Endothelial cell of umbilical vein (primary cell): Measurements from ENCODE around the gene DTL. TPM values are rescaled to one million over a fixed set of nuclear protein-coding genes. Genes with fewer than 3 reads are reported as not detected.

Source experiments
- BruUV-seq: library from RNA; stranded (reverse); fragments of 400-500 nt; replicated peaks from 2 replicates; lab custom pipeline; 2021; lab: Mats Ljungman, UMichigan
- CTCF ChIA-PET: fragments of 300-600, 350-600 bp; sonication (Branson Sonifier 250); formaldehyde crosslinking; loops from one replicate; lab custom pipeline; 2021; ENCODE audit warnings: antibody characterized with exemption, inconsistent platforms; lab: Charles Lee
- POLR2A ChIA-PET: fragments of 300-600, 350-600 bp; sonication (Branson Sonifier 250); formaldehyde crosslinking; loops from one replicate; lab custom pipeline; 2021; ENCODE audit warnings: antibody characterized with exemption, inconsistent platforms; lab: Charles Lee
- DNase-seq: peaks from one replicate; pipeline ENCODE4 v3.0.0-alpha.2; 2011; ENCODE audit warnings: low read depth, low spot score
- FAIRE-seq: peaks from 2 replicates; lab custom pipeline; 2011; peaks lifted over from hg19 to GRCh38; lab: Jason Lieb, UNC
- H2AFZ ChIP-seq: 2 replicates; pipeline ENCODE4 v1.6.0; 2012; ENCODE audit warnings: low read depth, low read length, control low read depth, inconsistent platforms
- H3K27ac ChIP-seq: 2 replicates; pipeline ENCODE4 v1.5.1; 2011; ENCODE audit warnings: low read depth, mild to moderate bottlenecking, control low read depth, low read length, moderate library complexity; ENCODE audit not compliant: insufficient read depth
- H3K27me3 ChIP-seq, 2 experiments: 2 replicates each; pipeline versions ENCODE4 v1.6.0 to v1.6.1; 2011; ENCODE audit warnings: low read length in 2 of 2, mixed read lengths in 1 of 2; ENCODE audit not compliant: control insufficient read depth in 2 of 2, insufficient read depth in 2 of 2
- H3K36me3 ChIP-seq, 2 experiments: 2 replicates in 1 of 2; 3 replicates in 1 of 2; pipeline ENCODE4 v1.5.1; 2011; ENCODE audit warnings: low read length in 2 of 2, mild to moderate bottlenecking in 1 of 2, moderate library complexity in 1 of 2; ENCODE audit not compliant: control insufficient read depth in 2 of 2, insufficient read depth in 2 of 2; ENCODE audit errors: extremely low read depth in 1 of 2
- H3K4me1 ChIP-seq: 3 replicates; pipeline ENCODE4 v1.5.1; 2011; ENCODE audit warnings: mild to moderate bottlenecking, low read length; ENCODE audit not compliant: control insufficient read depth, insufficient read depth; ENCODE audit errors: extremely low read depth
- H3K4me2 ChIP-seq: 2 replicates; pipeline ENCODE4 v1.6.1; 2011; ENCODE audit warnings: low read length, control low read depth, mixed read lengths; ENCODE audit not compliant: insufficient read depth
- H3K4me3 ChIP-seq, 3 experiments: fragments of 200-600 bp in 1 of 3; sonication (generic), shearing (Covaris generic) in 1 of 3; replicated peaks in 1 of 3; 2 replicates each; pipeline ENCODE4 v1.5.1; 2011 to 2016; ENCODE audit warnings: control low read depth in 3 of 3, low read length in 3 of 3, mild to moderate bottlenecking in 2 of 3, inconsistent platforms in 1 of 3, low read depth in 1 of 3, moderate library complexity in 1 of 3; ENCODE audit not compliant: insufficient read depth in 1 of 3
- H3K79me2 ChIP-seq: 2 replicates; pipeline ENCODE4 v1.6.0; 2012; ENCODE audit warnings: low read length, inconsistent platforms; ENCODE audit not compliant: control insufficient read depth, insufficient read depth
- H3K9ac ChIP-seq: replicated peaks from 2 replicates; pipeline ENCODE3; 2011; ENCODE audit warnings: low read length, control low read depth; ENCODE audit not compliant: insufficient read depth; ENCODE audit errors: extremely low read depth
- H3K9me1 ChIP-seq: replicated peaks from 3 replicates; pipeline ENCODE4 v1.6.0; 2011; ENCODE audit warnings: mild to moderate bottlenecking, low read length; ENCODE audit not compliant: control insufficient read depth, insufficient read depth; ENCODE audit errors: extremely low read depth
- H3K9me3 ChIP-seq: replicated peaks from 2 replicates; pipeline ENCODE4 v1.5.1; 2012; ENCODE audit warnings: low read length, inconsistent platforms; ENCODE audit not compliant: control insufficient read depth, insufficient read depth
- H4K20me1 ChIP-seq: replicated peaks from 2 replicates; pipeline ENCODE3; 2011; ENCODE audit warnings: mild to moderate bottlenecking, low read length; ENCODE audit not compliant: control insufficient read depth, insufficient read depth; ENCODE audit errors: extremely low read depth
- CTCF ChIP-seq, 2 donors: IDR thresholded peaks; 1 replicate in 1 of 2; 2 replicates in 1 of 2; pipeline ENCODE4 v1.5.1; 2011; ENCODE audit warnings: low read length in 2 of 2, mild to moderate bottlenecking in 2 of 2, moderate library complexity in 2 of 2, control low read depth in 1 of 2, inconsistent platforms in 1 of 2, low read depth in 1 of 2; ENCODE audit not compliant: insufficient read depth in 1 of 2; ENCODE audit errors: extremely low read depth in 1 of 2
- EZH2 ChIP-seq: IDR thresholded peaks from 2 replicates; pipeline ENCODE4 v1.6.1; 2012; ENCODE audit warnings: borderline replicate concordance, low read depth, mild to moderate bottlenecking, moderate library complexity, low read length, inconsistent platforms; ENCODE audit not compliant: severe bottlenecking
- FOS ChIP-seq: IDR thresholded peaks from 2 replicates; pipeline ENCODE4 v1.6.1; 2011; ENCODE audit warnings: mild to moderate bottlenecking, low read length, moderate library complexity, borderline replicate concordance; ENCODE audit not compliant: insufficient read depth
- GATA2 ChIP-seq: IDR thresholded peaks from 2 replicates; pipeline ENCODE4 v1.7.0; 2011; ENCODE audit warnings: low read depth, mild to moderate bottlenecking, moderate library complexity, mixed read lengths, low read length; ENCODE audit not compliant: insufficient read length, insufficient read depth
- JUN ChIP-seq: IDR thresholded peaks from 2 replicates; pipeline ENCODE4 v1.6.1; 2011; ENCODE audit warnings: borderline replicate concordance, low read depth; ENCODE audit not compliant: insufficient read length, insufficient read depth
- MYC ChIP-seq: IDR thresholded peaks from one replicate; pipeline ENCODE4 v1.6.1; 2011; ENCODE audit warnings: mild to moderate bottlenecking, low read depth, low read length
- POLR2A ChIP-seq: IDR thresholded peaks from 2 replicates; pipeline ENCODE4 v1.6.1; 2012; ENCODE audit warnings: low read depth, mild to moderate bottlenecking, control low read depth, low read length
- POLR2AphosphoS5 ChIP-seq: IDR thresholded peaks from 2 replicates; pipeline ENCODE4 v1.6.1; 2012; ENCODE audit warnings: low read depth, mild to moderate bottlenecking, control low read depth, low read length, moderate library complexity; ENCODE audit not compliant: insufficient read depth
- dilution Hi-C: fragments of 300-500 bp; cut with MboI; formaldehyde crosslinking; loops from one replicate; pipeline ENCODE4 v1.15.0; 2019; ENCODE audit warnings: low sequenced_read_pairs; ENCODE audit not compliant: extremely low pct_ligation_motif_present
- intact Hi-C: fragments of 100-400 bp; cut with micrococcal nuclease; formaldehyde crosslinking; loops from one replicate; pipeline ENCODE4 v1.10.0; 2022
- polyA plus RNA-seq, 4 experiments: library from polyadenylated mRNA; depleted of rRNA in 3 of 4; stranded (reverse) in 3 of 4; unstranded in 1 of 4; fragments of >200 nt; gene quantifications; 2 replicates each; pipeline versions ENCODE4 v1.2.1 to v1.2.3, GENCODE V29; 2011 to 2012; ENCODE audit warnings: missing spikeins in 1 of 4
- total RNA-seq: library from RNA; stranded (reverse); gene quantifications from 2 replicates; pipeline ENCODE4 v1.2.3, GENCODE V29; 2021
- TF ChIP-seq, protein P1 (sequence below): IDR thresholded peaks from 2 replicates; pipeline ENCODE4 v1.6.1; 2011; ENCODE audit not compliant: insufficient read depth, insufficient read length

The DTL gene
- total and polyA plus RNA-seq, 2 donors (not counting 3 experiments of a cell fraction or from before 2014, with no cell fraction given): 11.2 to 26.5 TPM

GRCh38 chr1:212070720-212071302 is 35.3 kb downstream of the DTL start:
- peak; percentile 72 for DNase-seq
- H3K36me3 ChIP-seq: peaks cover 0 to 2% of the 10 kb centered on the region in 2 experiments
- ChIA-PET POLR2A (interaction anchor here (0.6 to 1.3 kb wide), 6 partner anchors 27 to 385 kb away, joined by 3 to 7 read pairs (median 4); partner anchors contain the start of genes DTL, INTS7 and PPP2R5A), CTCF (interaction anchor here (0.6 to 5.5 kb wide), 103 partner anchors 9 to 924 kb away, joined by 3 to 190 read pairs (median 6); partner anchors contain the start of genes DTL, INTS7, NEK2 and PPP2R5A)
- no peaks in the 10 kb centered on the region for H3K27me3 ChIP-seq
- dilution Hi-C loops (no loop called here), intact Hi-C loops (loop anchor here (1.0 kb wide), 4 partner anchors 214 to 297 kb away; partner anchors contain the start of gene PPP2R5A)
- H3K4me2 ChIP-seq: no peak overlapping the region
- no peaks in the 10 kb centered on the region for H3K9me3 ChIP-seq
- no peaks in the 10 kb centered on the region for H3K79me2 ChIP-seq
- no peak overlapping the region for H3K9ac ChIP-seq
- no peak for FAIRE-seq
- H3K4me1 ChIP-seq: peaks cover 23% of the 10 kb centered on the region
- no peaks in the 10 kb centered on the region for H4K20me1 ChIP-seq
- H3K9me1 ChIP-seq: no peaks in the 10 kb centered on the region
- no TSS peak for BruUV-seq
- no peak overlapping the region for H3K27ac ChIP-seq
- no peak overlapping the region for H2AFZ ChIP-seq
- TF ChIP-seq FOS (no peak), CTCF (IDR thresholded peaks at IDR 0.05; ENCODE audit: extremely low read depth in 1 of 2, insufficient read depth in 1 of 2, low read depth in 1 of 2, low read length in 2 of 2) (peak; percentile 48 to 49)
- no peak overlapping the region for H3K4me3 ChIP-seq

DNA sequence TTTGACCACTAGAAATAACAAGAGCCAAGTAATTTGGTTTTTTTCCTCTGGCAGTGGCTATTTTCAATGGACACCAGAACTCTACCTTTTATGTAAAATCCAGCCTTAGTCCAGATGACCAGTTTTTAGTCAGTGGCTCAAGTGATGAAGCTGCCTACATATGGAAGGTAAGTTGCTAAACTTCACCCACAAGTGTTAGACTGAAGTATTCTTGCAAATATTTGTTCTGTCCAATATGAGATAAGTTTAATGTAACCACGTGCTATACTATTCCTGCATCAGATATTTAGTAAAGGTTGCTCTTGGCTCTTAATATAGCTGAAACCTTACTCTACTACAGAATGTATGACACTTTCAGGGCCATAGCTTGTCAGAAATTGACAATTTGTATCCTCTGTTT is 36.5 kb downstream of the DTL start:
- H3K36me3 ChIP-seq: peaks cover 0 to 2% of the 10 kb centered on the region in 2 experiments
- dilution Hi-C loops (no loop called here), intact Hi-C loops (no loop called here)
- no peaks in the 10 kb centered on the region for H3K9me1 ChIP-seq
- H3K9ac ChIP-seq: no peak overlapping the region
- H3K4me1 ChIP-seq: peaks cover 17% of the 10 kb centered on the region
- CTCF ChIA-PET: interaction anchor here (2.1 to 5.5 kb wide), 16 partner anchors 16 to 391 kb away, joined by 15 to 190 read pairs (median 30); partner anchors contain the start of genes DTL and INTS7
- BruUV-seq: no TSS peak
- no peak overlapping the region for H2AFZ ChIP-seq
- DNase-seq (no peak), FAIRE-seq (no peak)
- no peaks in the 10 kb centered on the region for H3K79me2 ChIP-seq
- no peak overlapping the region for H3K27ac ChIP-seq
- no peak overlapping the region for H3K4me2 ChIP-seq
- POLR2A ChIA-PET: no interaction called here
- H4K20me1 ChIP-seq: no peaks in the 10 kb centered on the region
- TF ChIP-seq EZH2 (no peak), FOS (no peak), JUN (no peak), MYC (no peak), POLR2AphosphoS5 (no peak), CTCF (IDR thresholded peaks at IDR 0.05; ENCODE audit: extremely low read depth in 1 of 2, insufficient read depth in 1 of 2, low read depth in 1 of 2, low read length in 2 of 2) (no peak), GATA2 (no peak), POLR2A (no peak)
- TF ChIP-seq, protein P1, sequence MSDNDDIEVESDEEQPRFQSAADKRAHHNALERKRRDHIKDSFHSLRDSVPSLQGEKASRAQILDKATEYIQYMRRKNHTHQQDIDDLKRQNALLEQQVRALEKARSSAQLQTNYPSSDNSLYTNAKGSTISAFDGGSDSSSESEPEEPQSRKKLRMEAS: no peak
- H3K4me3 ChIP-seq: no peak overlapping the region
- no peaks in the 10 kb centered on the region for H3K9me3 ChIP-seq
- no peaks in the 10 kb centered on the region for H3K27me3 ChIP-seq
